IPS-18c (cell line): ENCODE measurements around the gene CD164L2.
"Not testable (repeated sequence)": the region's sequence is repeated elsewhere in the genome, so short reads cannot be mapped to it uniquely, and the experiment has no call there.

Source experiments
- H3K4me3 ChIP-seq: 2 replicates; pipeline ENCODE4 v1.7.0; 2013; ENCODE audit warnings: low read depth, mild to moderate bottlenecking, low read length, moderate library complexity; ENCODE audit not compliant: insufficient read depth
- H3K9me3 ChIP-seq: one replicate; pipeline ENCODE4 v1.6.1; 2013; ENCODE audit warnings: mild to moderate bottlenecking, low read length, moderate library complexity; ENCODE audit not compliant: control insufficient read depth, insufficient read depth

The CD164L2 gene

GRCh38 chr1:27394282-27394658 is 11.1 kb upstream of the CD164L2 start:
- Histone ChIP-seq H3K4me3 (no peak overlapping the region), H3K9me3 (no peaks in the 10 kb centered on the region)

GRCh38 chr1:27393641-27394281 is 10.6 kb upstream of the CD164L2 start:
- Histone ChIP-seq H3K9me3 (no peaks in the 10 kb centered on the region), H3K4me3 (peak overlapping the region; percentile 86; the same call in 1 of the 2 replicates)

GRCh38 chr1:27392778-27393635 is 9.9 kb upstream of the CD164L2 start:
- no peaks in the 10 kb centered on the region for H3K9me3 ChIP-seq
- peak overlapping the region; percentile 86 for H3K4me3 ChIP-seq

GRCh38 chr1:27392096-27392777 is 9.1 kb upstream of the CD164L2 start, which contains the start of gene GPR3:
TSS of gene GPR3 (plus strand) at chr1:27392622. CDS start at chr1:27393799, 1,177 bp downstream.
- H3K4me3 ChIP-seq: peak within 1 kb of the TSS; percentile 86

GRCh38 chr1:27391511-27392095 is 8.5 kb upstream of the CD164L2 start:
- H3K4me3 ChIP-seq: peak overlapping the region; percentile 86; the same call in 1 of the 2 replicates
- H3K9me3 ChIP-seq: no peaks in the 10 kb centered on the region

More at GRCh38 chr1:27392096-27392777, 9.1 kb upstream of the CD164L2 start, which contains the start of gene GPR3:
- H3K9me3 ChIP-seq: no peaks in the 10 kb centered on the region

- H3K4me3 ChIP-seq: no peak overlapping the region
- H3K9me3 ChIP-seq: no peaks in the 10 kb centered on the region
These were observed 5.3 kb upstream of the CD164L2 start for GRCh38 chr1:27388337-27389005.

- not testable (repeated sequence) for H3K4me3 ChIP-seq, H3K9me3 ChIP-seq
These were observed 1.7 kb upstream of the CD164L2 start for GRCh38 chr1:27384797-27385196.

- H3K4me3 ChIP-seq: no peak overlapping the region; the same call in 1 of the 2 replicates
- H3K9me3 ChIP-seq: no peaks in the 10 kb centered on the region
These were observed 528 bp upstream of the CD164L2 start for GRCh38 chr1:27383661-27384060.

GRCh38 chr1:27381969-27382762 is 967 bp downstream of the CD164L2 start:
- H3K9me3 ChIP-seq: no peaks in the 10 kb centered on the region
- no peak overlapping the region for H3K4me3 ChIP-seq

GRCh38 chr1:27380766-27381733 is 2.1 kb downstream of the CD164L2 start:
- Histone ChIP-seq H3K4me3 (no peak overlapping the region), H3K9me3 (no peaks in the 10 kb centered on the region)

GRCh38 chr1:27380224-27380623 is 2.9 kb downstream of the CD164L2 start:
- Histone ChIP-seq H3K4me3 (no peak overlapping the region), H3K9me3 (peaks cover 2% of the 10 kb centered on the region)

- no peak overlapping the region for H3K4me3 ChIP-seq
- peaks cover 2% of the 10 kb centered on the region for H3K9me3 ChIP-seq
These were observed 3.5 kb downstream of the CD164L2 start for GRCh38 chr1:27379564-27380122.

GRCh38 chr1:27377760-27378495 is 5.2 kb downstream of the CD164L2 start:
- peaks cover 2% of the 10 kb centered on the region for H3K9me3 ChIP-seq
- no peak overlapping the region for H3K4me3 ChIP-seq

GRCh38 chr1:27374362-27375086 is 8.6 kb downstream of the CD164L2 start, which contains the start of gene FCN3:
TSS of gene FCN3 (minus strand) at chr1:27374824. CDS start at chr1:27374818, 6 bp downstream.
- peaks cover 2% of the 10 kb centered on the region for H3K9me3 ChIP-seq
- H3K4me3 ChIP-seq: no peak within 1 kb of the TSS
